Upper lobe of left lung (tissue), 6 donors: Measurements from ENCODE around the gene MGLL. TPM values are rescaled to one million over a fixed set of nuclear protein-coding genes. Genes with fewer than 3 reads are reported as not detected.

ENCODE experiments used
- ATAC-seq, 2 donors: fragments of 200-7000 bp; cut with Tn5 transposase; one replicate each; pipeline ENCODE4 v1.9.1; 2022; ENCODE audit warnings: mild to moderate bottlenecking in 2 of 2, moderate library complexity in 2 of 2; ENCODE audit not compliant: low FRiP score in 2 of 2
- DNase-seq, 2 donors: peaks; one replicate each; pipeline ENCODE4 v3.0.0-alpha.2; 2019 to 2020
- H3K27ac ChIP-seq, 4 donors: fragments of 200-600 bp; sonication (generic); one replicate each; pipeline ENCODE4 v1.5.1; 2016 to 2019
- H3K27me3 ChIP-seq, 4 donors: fragments of 200-600 bp; sonication (generic); one replicate each; pipeline ENCODE4 v1.5.1; 2017 to 2019
- H3K36me3 ChIP-seq, 4 donors: fragments of 200-600 bp; sonication (generic); one replicate each; pipeline ENCODE4 v1.5.1; 2016 to 2019
- H3K4me1 ChIP-seq, 4 donors: fragments of 200-600 bp; sonication (generic); one replicate each; pipeline ENCODE4 v1.5.1; 2018 to 2019
- H3K4me3 ChIP-seq, 4 donors: fragments of 200-600 bp; sonication (generic); one replicate each; pipeline ENCODE4 v1.5.1; 2017 to 2019; ENCODE audit warnings: mild to moderate bottlenecking in 2 of 4, moderate library complexity in 1 of 4
- H3K9me3 ChIP-seq, 4 donors: fragments of 200-600 bp; sonication (generic); one replicate each; pipeline ENCODE4 v1.5.1; 2018 to 2019
- EP300 ChIP-seq, 4 donors: sonication (generic); formaldehyde crosslinking; IDR thresholded peaks; one replicate each; pipeline ENCODE4 v1.5.1; 2017; ENCODE audit warnings: antibody characterized with exemption in 4 of 4, control low read depth in 2 of 4
- POLR2A ChIP-seq, 4 donors: fragments of 450-650 bp; IDR thresholded peaks; one replicate each; pipeline ENCODE4 v1.5.1; 2016 to 2017; ENCODE audit warnings: antibody characterized with exemption in 4 of 4, mild to moderate bottlenecking in 2 of 4
- POLR2AphosphoS5 ChIP-seq, 2 donors: sonication (generic); formaldehyde crosslinking; IDR thresholded peaks; one replicate each; pipeline ENCODE4 v1.5.1; 2017; ENCODE audit warnings: antibody characterized with exemption in 2 of 2
- WGBS, 2 donors: methylation state at CpG; one replicate each; pipeline ENCODE4 v1.1.5; 2017 to 2018; 5-methylcytosine and 5-hydroxymethylcytosine counted together
- total RNA-seq, 6 donors: library from RNA; depleted of rRNA in 4 of 6; stranded (reverse); fragments of >200 nt in 4 of 6; gene quantifications; one replicate each; pipeline versions ENCODE4 v1.1.0 to v1.2.1, GENCODE V29; 2016 to 2021
- TF ChIP-seq, protein P1 (sequence below), 6 experiments: fragments of 450-650 bp in 4 of 6; fragments of 200-600 bp in 2 of 6; sonication (generic) in 2 of 6; IDR thresholded peaks; one replicate each; pipeline ENCODE4 v1.5.1; 2016 to 2019; ENCODE audit warnings: antibody characterized with exemption in 6 of 6
- donor health status: DM: no; HTN: no; CAD: no; lungs with moderate emphysema.
- donor health status: DM: no; HTN: yes; CAD: no; lungs with severe emphysema.

MGLL gene
- total RNA-seq, result 100 to 1,000 TPM; 128 to 253 (median 190) TPM

DNA sequence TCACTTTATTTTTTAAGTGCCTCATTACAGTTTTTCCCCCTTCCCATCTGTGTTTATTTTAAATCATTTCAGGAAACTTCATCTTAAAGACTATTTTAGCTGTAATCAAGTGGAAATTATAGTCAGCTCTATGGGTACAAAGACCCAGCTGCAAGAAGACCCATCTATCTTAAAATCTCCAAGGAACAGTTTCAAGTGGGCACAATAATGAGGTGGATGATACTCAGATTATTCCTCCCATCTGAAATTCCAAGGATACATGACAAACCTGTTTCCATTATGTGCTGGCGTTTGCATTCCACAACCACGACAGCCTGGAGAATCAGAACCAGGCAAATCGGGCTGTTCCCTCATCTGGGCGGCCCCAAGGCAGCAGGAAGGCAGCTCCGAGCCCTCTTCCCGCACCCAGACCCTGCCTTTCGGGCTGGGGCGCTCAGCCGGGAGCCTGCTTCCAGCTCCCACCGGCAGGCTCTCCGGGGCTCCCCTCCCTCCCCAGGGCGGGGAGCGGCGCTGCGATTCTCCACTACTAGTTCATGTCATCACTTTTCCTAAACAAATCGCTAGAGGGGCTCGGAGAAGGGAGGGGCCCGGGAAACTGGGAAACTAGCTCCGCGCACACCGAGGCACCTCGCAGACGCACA, at the start of gene MGLL:
Gene MGLL, minus strand, starts transcription at position 475 of the 641 bp plus-strand sequence. Its CDS starts 197 bp downstream, at position 278.
- peaks cover 0 to 4% (median 0%) of the 10 kb centered on the region in 4 donors for H3K27me3 ChIP-seq
- peak within 1 kb of the TSS; percentile 58 to 85 (median 78) for H3K4me3 ChIP-seq
- H3K36me3 ChIP-seq, result no peaks in the 10 kb centered on the region
- ATAC-seq (peak; percentile 34 to 54), DNase-seq (peak in 1 of 2 donors; percentile 88)
- TF ChIP-seq POLR2A (IDR thresholded peaks at IDR 0.05), result peak in 1 of 4 donors; percentile 36
- TF ChIP-seq POLR2AphosphoS5 (IDR thresholded peaks at IDR 0.05), result no peak
- H3K27ac ChIP-seq, result peak within 1 kb of the TSS; percentile 80 to 86 (median 84)
- 0% methylated on average over 2 to 19 of the region's 23 CpGs for WGBS, 2 donors
- no peaks in the 10 kb centered on the region for H3K9me3 ChIP-seq
- peaks cover 31 to 51% (median 44%) of the 10 kb centered on the region in 4 donors for H3K4me1 ChIP-seq

DNA sequence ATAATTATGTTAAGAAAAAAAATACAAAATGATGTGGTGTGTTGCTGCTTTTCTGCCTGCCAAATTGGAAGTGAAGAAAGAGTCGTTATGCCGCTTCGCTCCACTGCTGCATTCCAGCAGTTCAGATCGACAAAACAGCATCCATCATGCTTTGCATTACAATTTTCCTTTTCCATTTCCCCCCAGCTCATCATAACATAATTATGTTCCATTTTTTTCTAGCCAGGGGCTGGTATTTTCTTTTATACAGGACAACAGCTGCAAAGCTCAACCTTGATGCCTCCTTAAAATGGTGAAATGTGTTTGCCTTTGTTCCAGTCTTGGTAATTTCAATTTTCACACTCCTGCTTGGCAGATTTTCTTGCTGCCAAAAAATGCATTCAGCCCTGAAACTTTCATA, 47.8 kb upstream of the MGLL start:
- 74% methylated on average over 4 of the region's 4 CpGs for WGBS, 2 donors
- TF ChIP-seq, protein P1, sequence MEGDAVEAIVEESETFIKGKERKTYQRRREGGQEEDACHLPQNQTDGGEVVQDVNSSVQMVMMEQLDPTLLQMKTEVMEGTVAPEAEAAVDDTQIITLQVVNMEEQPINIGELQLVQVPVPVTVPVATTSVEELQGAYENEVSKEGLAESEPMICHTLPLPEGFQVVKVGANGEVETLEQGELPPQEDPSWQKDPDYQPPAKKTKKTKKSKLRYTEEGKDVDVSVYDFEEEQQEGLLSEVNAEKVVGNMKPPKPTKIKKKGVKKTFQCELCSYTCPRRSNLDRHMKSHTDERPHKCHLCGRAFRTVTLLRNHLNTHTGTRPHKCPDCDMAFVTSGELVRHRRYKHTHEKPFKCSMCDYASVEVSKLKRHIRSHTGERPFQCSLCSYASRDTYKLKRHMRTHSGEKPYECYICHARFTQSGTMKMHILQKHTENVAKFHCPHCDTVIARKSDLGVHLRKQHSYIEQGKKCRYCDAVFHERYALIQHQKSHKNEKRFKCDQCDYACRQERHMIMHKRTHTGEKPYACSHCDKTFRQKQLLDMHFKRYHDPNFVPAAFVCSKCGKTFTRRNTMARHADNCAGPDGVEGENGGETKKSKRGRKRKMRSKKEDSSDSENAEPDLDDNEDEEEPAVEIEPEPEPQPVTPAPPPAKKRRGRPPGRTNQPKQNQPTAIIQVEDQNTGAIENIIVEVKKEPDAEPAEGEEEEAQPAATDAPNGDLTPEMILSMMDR (IDR thresholded peaks at IDR 0.05), result no peak
- TF ChIP-seq EP300 (IDR thresholded peaks at IDR 0.05), result no peak
- H3K27ac ChIP-seq, result no peak overlapping the region
- H3K27me3 ChIP-seq, result no peaks in the 10 kb centered on the region
- no peak for DNase-seq
- H3K36me3 ChIP-seq, result no peaks in the 10 kb centered on the region
- no peak for ATAC-seq
- no peaks in the 10 kb centered on the region for H3K4me1 ChIP-seq
- H3K9me3 ChIP-seq, result no peaks in the 10 kb centered on the region
- H3K4me3 ChIP-seq, result no peak overlapping the region

DNA sequence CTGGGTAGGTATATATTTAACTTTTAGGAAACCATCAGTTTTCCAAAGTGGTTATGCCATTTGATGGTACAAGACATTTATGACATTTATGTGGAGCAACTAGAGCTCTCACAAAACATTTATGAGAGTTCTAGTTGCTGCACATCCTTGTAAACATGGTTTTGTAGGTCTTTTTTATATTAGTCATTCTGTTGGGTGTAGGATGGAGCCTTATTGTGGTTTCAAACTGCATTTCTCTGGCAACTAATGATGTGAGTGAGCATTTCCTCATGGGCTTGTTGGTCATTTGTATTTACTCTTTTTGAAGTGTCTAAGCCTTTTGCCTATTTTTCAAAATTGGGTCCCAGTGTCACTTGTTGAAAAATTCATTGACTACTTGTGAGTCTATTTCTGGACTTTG, 45.7 kb upstream of the MGLL start:
- no peaks in the 10 kb centered on the region for H3K27me3 ChIP-seq
- H3K9me3 ChIP-seq, result no peaks in the 10 kb centered on the region
- no peaks in the 10 kb centered on the region for H3K36me3 ChIP-seq
- no peak overlapping the region for H3K27ac ChIP-seq
- no peak for TF ChIP-seq EP300 (IDR thresholded peaks at IDR 0.05)
- no peak for TF ChIP-seq POLR2A (IDR thresholded peaks at IDR 0.05)
- no peak for TF ChIP-seq POLR2AphosphoS5 (IDR thresholded peaks at IDR 0.05)
- TF ChIP-seq, protein P1 (IDR thresholded peaks at IDR 0.05), result no peak
- no peak overlapping the region for H3K4me3 ChIP-seq
- ATAC-seq (no peak), DNase-seq (no peak)
- no peaks in the 10 kb centered on the region for H3K4me1 ChIP-seq

DNA sequence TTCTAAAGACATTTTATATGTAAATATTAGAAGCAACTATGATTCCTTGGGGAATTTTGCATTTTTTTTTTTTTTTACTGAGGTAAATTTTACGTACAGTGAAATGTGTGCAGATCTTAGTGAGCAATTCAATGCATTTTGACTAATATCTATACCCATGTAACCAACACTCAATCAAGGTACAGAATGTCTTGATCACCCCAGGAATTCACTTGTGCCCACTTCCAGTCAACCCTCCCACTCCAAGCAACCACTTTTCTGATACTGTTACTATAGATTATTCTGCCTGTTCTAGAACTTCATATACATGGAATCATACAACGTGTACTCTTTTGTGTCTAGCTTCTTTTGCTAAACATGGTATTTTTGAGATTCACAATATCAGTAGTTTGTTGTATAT, 45.1 kb upstream of the MGLL start:
- Histone ChIP-seq H3K9me3 (no peaks in the 10 kb centered on the region), H3K4me1 (no peaks in the 10 kb centered on the region), H3K27ac (no peak overlapping the region), H3K4me3 (no peak overlapping the region), H3K36me3 (no peaks in the 10 kb centered on the region), H3K27me3 (no peaks in the 10 kb centered on the region)
- no peak for TF ChIP-seq POLR2AphosphoS5 (IDR thresholded peaks at IDR 0.05)
- TF ChIP-seq, protein P1 (IDR thresholded peaks at IDR 0.05), result no peak
- DNase-seq, result no peak
- WGBS, 2 donors, result 86 to 90% methylated on average over 2 of the region's 2 CpGs
- ATAC-seq, result no peak

DNA sequence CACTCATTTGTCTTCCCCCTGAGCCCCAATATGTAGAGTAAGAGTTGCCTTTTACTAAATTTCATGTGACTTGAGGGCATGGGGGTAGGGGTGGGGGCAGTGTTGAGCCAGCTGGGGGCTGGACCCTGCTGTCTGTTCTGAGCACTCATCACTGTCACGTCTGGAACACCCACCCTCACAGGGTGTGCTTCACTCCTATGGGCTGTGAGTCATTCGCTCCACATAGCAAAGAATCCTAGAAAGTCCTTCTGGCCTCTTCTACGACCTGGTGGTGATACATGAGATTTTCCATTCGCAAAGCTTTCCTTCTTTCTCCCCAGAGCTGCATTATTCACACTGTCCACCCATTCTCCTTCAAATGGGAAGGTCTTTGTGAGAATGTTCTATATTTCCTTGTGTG, 43.6 kb upstream of the MGLL start:
- H3K36me3 ChIP-seq, result no peaks in the 10 kb centered on the region
- no peaks in the 10 kb centered on the region for H3K27me3 ChIP-seq
- TF ChIP-seq EP300 (IDR thresholded peaks at IDR 0.05) (no peak), POLR2AphosphoS5 (IDR thresholded peaks at IDR 0.05) (no peak), POLR2A (IDR thresholded peaks at IDR 0.05) (no peak)
- TF ChIP-seq, protein P1 (IDR thresholded peaks at IDR 0.05), result no peak
- no peak overlapping the region for H3K27ac ChIP-seq
- no peak overlapping the region for H3K4me3 ChIP-seq
- DNase-seq (no peak), ATAC-seq (peak in 1 of 2 donors; percentile 56)
- WGBS, 2 donors, result 76 to 87% methylated on average over 4 of the region's 4 CpGs
- no peaks in the 10 kb centered on the region for H3K4me1 ChIP-seq
- H3K9me3 ChIP-seq, result no peaks in the 10 kb centered on the region
